ENCODE measurements around the gene DNA2.

DNA2 gene

DNA sequence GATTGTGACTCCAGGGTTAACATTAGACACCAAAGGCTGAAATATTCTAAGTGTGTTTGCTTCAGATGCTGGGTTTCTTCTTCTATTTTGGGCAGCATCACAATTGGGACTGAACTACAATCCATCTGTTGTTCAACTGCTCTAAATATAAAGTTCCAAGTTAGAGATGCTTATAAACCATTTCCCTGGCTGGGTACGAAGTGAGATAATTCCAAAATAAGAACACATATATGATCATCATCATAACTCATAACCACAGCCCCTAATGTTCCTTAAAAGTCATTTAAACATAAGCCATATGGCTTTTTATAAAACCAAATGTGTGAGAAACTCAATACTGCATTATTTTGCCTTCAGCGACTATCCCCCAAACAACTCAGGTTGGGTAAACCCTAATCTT lies 28.8 kb downstream of the DNA2 start:
- no peak for DNase-seq (ENCODE audit: low read depth in 2 of 2)

DNA sequence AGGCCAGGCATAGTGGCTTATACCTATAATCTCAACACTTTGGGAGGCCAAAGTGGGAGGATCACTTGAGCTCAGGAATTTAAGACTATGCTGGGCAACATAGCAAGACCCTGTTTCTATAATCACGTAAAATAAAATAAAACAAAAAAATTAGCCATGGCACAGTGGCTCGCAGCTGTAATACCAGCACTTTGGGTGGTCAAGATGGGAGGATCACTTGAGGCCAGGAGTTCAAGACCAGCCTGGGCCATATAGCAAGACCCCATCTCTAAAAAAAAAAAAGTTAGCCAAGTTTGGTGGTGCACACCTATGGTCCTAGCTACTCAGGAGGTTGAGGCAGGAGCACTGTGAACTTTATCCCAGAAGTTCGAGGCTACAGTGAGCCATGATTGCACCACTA lies 30.9 kb downstream of the DNA2 start:
- DNase-seq (ENCODE audit: low read depth in 2 of 2) = no peak

DNA sequence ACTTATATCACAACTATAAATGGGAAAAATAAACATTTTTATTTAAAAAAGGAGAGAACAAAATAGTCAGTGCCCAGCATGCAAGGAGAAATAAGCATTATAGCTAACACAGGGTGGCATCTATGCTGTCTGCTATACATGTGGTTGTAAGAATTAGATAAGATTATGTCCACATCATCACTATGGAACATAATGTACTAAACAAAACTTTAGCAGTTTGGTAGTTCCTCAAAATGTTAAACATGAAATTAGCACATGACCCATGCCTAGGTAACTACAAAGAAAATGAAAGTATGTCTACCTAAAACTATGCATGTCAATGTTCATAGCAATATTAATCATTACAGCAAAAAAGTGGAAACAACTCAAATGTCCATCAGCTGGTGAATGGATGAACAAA lies 36.0 kb downstream of the DNA2 start:
- DNase-seq (ENCODE audit: low read depth in 2 of 2) = no peak

DNA sequence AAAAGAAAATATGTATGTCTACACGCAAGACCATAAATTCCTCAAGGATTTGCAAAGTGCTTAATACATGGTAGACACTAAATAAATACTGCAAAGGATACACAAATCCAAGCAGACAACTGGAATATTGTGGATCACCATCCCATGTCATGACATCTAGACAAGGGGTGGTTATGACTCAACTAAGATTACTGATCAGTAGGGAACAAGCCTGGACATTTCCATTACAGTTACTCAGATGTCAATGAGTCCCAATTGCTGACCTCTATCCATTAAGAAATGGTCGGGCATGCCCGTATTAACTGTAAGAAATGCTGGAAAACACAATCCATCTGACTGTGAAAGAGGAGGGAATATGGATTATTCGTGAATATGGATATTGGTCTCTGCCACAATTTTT lies 37.1 kb downstream of the DNA2 start:
- DNase-seq (ENCODE audit: low read depth in 2 of 2) = no peak

DNA sequence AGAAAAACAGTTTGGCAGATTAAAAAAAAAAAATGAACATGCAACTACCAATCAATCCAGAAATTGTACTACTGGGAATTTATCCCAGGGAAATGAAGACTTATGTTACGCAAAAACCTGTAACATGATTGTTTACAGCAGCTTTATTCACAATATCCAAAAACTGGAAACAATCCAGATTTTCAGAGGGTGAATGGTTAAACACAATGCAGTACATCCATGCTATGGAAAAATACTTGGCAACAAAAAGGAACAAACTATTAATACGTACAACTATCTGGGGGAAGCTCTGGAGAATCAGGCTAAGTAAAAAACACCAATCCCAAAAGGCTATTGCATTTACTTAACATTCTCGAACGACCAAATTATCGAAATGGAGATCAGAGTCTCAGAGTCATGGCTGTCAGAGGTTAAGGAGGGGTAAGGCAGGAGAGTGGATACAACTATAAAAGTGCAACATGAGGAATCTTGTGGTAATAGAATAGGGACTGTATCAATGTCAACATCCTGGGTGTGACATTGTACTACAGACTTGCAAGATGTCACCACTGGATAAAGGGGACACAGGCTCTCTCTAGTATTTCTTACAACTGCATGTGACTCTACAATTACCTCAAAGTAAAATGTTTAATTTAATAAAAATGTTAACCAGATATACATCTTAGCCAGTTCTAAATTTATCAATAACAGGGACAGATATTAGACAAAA lies 43.2 kb downstream of the DNA2 start:
- DNase-seq (ENCODE audit: low read depth in 2 of 2) = no peak

DNA sequence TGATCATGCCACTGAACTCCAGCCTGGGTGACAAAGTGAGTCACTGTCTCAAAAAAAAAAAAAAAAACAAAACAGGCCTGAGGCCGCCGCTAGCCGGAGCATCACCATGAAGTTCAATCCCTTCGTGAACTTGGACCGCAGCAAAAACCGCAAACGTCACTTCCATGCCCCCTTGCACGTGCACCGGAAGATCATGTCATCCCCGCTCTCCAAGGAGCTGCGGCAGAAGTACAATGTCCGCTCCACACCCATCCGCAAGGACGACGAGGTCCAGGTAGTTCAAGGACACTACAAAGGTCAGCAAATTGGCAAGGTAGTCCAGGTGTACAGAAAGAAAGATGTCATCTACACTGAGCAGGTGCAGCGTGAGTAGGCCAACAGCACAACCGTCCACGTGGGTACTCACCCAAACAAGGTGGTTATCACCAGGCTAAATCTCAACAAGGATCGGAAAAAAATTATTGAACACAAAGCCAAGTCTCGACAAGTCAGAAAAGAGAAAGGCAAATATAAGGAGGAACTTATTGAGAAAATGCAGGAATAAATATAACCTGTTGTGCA lies 47.2 kb downstream of the DNA2 start:
- DNase-seq (ENCODE audit: low read depth in 2 of 2) = no peak

DNA sequence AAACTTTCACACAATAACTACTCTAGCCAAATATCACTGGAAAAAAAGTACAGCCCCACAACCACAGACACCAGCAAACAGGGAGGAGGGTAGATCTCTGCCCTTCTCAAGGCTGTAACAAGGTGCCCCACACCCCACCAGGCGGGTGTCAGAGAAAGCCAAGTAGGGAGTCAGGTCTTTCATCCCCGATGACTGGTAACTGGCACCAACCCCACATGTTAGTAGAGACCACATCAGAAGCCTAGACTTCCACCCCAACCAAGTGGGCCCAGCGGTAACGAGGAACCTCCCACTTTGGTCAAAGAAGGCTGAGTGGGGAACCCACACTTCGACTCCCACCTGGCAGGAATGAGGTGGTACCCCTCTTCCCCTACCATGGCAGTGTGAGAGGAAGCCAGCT lies 48.3 kb downstream of the DNA2 start:
- DNase-seq (ENCODE audit: low read depth in 2 of 2) = peak in 1 of 2 experiments; percentile 5

DNA sequence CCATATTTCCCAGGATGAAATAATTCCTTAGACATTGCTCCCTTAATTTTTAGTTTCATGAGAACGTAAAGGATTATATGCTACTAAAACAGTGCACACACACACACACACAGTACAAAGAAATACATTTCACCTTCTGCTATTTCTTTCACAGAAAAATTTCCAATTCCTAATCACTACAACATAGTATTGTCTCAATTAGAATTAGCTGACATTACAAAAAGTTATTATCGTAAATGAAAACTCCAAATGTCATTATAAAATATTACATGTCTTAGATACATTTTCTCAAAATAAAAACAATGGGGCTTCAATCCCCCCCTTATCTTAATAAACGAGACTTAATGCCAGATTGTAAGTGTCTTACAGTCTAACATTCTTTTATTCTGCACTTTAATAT lies 52.4 kb downstream of the DNA2 start:
- no peak for DNase-seq (ENCODE audit: low read depth in 2 of 2)

DNA sequence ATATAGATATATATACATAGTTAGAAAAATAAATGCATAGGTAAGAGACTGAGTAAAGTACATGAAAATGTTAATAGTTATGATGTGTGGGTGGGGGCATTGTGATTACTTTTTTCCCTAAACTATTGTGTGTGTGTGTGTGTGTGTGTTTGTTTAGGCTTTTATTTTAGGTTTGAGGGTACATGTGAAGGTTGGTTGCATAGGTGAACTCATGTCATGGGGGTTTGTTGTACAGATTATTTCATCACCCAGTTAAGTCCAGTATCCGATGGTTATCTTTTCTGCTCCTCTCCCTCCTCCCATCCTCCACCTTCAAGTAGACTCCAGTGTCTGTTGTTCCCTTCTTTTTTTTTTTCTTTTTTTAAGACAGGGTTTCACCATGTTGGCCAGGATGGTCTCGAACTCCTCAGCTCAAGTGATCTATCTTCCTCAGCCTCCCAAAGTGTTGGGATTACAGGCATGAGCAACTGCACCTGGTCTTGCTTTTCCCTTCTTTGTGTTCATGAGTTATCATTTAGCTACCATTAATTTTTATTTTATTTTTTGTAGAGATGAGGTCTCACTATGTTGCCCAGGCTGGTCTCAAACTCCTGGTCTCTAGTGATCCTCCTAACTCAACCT lies 62.8 kb downstream of the DNA2 start:
- DNase-seq (ENCODE audit: low read depth in 2 of 2) = no peak

DNA sequence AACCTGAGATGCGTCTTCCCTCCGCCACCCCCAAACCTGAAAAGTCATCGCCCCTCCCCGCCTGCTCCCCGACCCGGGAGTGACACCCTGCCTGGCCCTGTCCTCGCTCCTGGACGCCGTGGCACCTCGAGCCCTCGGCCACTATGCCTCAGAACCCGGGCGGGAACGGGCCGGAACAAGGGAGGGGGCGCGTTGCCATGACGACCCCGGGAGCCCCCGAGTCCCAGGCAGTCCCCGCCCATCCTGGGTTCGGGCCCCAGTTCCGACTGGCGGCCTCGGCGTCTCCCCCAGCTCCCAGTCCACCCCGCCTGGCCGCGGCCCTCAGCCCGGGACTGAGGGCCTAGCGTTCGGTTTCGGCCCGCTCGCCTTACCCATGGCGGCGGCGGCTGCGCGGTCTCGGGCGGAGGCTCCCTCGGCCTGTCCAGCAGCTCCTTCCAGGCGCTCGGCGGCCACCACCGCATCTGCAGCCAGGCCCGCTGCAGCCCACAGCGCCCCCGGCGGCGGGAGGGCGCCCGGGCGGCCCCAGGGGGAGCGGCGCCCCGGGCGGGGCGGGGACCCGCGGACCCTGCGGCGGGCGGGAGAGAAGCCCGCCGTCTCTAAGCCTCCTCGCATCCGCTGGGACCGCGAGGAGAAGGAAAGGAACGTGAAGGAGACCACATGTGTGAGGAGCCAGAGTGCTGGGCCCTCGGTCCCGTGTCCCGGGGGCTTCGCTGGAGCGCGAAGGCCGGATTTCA lies 64.8 kb downstream of the DNA2 start, which contains the start of gene RUFY2:
Gene RUFY2, minus strand, starts transcription at position 463 of the 734 bp plus-strand sequence. Its CDS starts 88 bp downstream, at position 375.
- DNase-seq (ENCODE audit: low read depth in 2 of 2) = peak; percentile 49 to 65

DNA sequence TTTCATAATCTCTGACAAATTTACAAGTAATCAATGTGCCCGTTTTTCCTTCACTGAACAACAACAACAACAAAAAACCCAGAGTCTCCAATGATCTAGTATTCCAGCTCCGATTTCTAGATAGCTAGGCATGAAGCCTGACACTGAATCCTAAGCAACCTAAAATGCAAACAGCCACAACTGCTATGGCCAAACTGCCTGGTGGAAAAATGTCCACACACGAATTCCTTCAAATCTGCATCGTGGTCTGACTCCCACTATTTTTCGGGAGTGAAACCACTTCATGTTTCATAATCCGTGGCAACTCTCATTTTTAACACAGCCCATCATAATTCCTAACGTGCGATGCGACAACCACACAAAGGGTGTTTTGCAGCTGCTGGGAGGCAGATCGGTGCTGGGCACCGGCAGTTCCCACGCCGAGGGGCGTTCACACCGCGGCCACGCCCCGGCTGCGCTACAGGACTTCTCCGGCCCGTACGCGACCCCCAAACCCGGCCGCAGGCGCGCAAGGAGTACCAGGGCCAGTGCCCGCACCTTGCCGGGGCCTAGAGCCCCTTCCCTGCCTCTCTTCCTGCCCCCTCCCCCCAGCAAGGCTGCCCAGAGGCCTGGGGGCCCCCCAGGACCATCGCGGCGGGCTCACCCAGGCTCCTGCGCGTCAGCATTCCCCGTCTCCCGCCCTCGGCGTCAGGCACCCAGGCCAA lies 65.5 kb downstream of the DNA2 start:
- DNase-seq (ENCODE audit: low read depth in 2 of 2) = peak in 1 of 2 experiments; percentile 26

DNA sequence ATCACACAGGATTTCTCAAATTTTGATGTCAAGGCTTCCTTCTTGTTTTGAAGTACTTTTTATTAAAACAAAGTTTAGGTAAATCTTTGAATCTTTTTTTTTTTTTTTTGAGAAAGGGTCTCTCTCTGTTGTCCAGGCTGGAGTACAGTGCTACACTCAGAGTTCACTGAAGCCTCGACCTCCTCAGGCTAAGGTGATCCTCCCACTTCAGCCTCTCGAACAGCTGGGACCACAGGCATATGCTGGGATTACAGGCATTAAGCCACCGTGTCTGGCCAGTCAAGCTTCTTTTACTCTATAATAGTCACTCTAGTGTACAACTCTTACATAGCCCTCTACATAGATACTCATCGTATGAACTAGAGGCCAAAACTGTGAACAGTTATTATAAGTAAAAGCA lies 68.1 kb downstream of the DNA2 start:
- no peak for DNase-seq (ENCODE audit: low read depth in 2 of 2)

DNA sequence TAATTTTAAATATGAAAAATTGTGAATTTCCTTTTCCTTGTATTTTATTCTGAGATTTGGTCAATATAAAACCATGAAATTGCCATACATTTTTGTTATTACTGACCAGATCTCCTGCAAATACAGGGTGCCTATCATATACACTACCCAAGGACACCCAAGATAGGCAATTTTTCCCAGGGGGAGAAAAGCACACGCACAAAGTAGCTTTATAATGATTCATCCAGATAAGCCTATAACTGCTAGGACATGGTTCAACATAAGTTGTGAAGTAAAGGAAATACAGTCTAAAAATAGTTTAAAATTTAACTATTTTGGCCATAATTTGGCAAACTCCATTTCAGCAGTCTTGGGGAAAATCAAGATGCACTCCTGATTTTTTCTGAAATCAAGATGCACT lies 69.5 kb downstream of the DNA2 start:
- no peak for DNase-seq (ENCODE audit: low read depth in 2 of 2)

DNA sequence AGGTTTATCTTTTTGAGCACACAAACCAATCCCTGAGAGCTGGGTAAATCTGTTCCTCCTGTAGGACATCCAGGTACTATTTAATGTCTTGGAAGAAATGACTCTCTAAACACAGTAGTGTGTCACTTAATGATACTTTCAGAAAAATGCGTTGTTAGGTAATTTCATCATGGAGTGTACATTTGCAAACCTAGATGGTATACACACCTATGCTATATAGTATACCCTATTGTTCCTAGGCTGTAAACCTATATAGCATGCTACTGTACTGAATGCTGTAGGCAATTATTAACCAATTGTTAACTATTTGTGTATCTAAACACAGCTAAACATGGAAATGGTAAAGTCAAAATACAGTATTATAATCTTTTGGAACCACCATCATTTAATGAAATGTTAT lies 74.8 kb downstream of the DNA2 start:
- DNase-seq (ENCODE audit: low read depth in 2 of 2) = no peak

DNA sequence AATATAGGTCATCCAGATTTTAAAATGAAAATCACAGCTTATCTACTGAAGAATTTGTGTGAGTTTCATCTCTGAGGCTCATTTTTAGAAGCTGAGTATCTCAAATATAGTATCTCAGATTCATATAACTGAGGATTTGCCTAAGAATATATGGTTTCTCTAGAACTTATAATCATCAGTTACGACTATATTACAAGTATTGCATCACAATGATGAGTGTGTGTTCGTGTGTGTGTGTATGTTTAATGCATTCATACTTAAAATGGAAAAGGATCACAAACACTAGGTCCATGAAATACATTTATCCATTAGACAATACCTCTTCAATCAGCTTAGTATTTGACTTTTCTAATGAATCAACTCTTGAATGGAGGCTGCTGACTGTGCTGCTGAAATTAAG lies 86.0 kb downstream of the DNA2 start:
- DNase-seq (ENCODE audit: low read depth in 2 of 2) = no peak

DNA sequence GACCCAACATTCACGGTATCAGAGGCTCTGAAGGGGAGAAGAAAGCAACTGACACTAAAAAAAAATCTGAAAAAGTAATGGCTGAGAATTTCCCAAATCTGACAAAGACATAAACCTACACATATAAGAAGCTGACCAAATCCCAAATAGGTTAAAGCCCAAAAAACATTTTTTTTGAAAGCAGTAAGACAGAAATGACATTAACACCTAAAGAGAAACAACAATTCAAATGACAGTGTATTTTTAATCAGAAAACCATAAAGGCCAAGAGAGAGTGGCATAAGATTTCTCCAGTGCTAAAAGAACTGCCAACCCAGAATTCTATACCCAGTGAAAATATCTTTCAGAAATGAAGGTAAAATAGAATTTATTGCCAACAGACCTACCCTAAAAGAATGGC lies 100.2 kb downstream of the DNA2 start:
- no peak for DNase-seq (ENCODE audit: low read depth in 2 of 2)

DNA sequence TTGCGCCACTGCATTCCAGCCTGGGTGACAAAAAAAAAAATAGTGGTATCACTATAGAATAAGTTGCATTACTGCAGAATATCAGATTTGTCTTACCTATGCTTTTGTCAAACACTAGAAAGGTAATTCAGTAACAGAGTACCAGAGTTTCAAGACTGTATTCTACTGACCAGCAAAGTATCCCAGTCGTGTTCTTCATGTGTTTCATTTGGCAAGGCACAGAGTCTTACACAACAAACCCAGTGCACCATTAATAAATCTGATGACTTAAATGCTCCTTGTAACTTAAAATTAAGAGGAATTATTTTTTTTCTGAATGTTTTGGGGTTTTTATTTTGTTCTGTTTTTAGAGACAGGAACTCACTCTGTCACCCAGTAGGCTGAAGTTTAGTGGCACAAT lies 104.7 kb downstream of the DNA2 start:
- no peak for DNase-seq (ENCODE audit: low read depth in 2 of 2)

DNA sequence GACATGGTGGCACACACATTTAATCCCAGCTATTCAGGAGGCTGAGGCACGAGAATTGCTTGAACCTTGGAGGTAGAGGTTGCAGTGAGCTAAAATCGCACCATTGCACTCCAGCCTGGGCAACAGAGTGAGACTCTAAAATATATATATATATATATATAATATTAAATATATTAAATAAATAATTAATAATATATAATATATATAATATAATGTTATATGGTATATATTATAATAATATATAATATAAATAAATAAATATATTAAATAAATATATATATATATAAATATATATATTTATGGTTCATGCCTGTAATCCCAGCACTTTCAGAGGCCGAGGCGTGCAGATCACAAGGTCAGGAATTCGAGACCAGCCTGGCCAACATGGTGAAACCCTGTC lies 105.2 kb downstream of the DNA2 start:
- no peak for DNase-seq (ENCODE audit: low read depth in 2 of 2)

DNA sequence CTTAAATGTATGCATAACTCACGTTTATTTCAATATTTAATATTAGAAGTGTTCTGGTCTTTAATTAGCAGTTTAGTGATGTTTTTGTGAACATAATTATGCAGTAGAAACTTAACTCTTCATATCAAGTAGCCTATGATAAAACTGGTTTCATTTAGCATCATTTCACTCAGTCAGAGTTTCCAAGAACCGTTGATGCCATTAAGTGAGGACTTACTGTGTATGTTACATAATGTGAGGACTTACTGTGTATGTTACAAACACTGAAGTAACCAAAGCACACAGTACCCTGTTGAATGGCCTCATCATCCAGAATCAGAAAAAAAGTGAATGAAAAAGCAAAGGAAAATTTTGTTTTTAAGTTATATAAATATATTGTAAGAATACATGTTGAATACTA lies 106.2 kb downstream of the DNA2 start:
- DNase-seq (ENCODE audit: low read depth in 2 of 2) = no peak

DNA sequence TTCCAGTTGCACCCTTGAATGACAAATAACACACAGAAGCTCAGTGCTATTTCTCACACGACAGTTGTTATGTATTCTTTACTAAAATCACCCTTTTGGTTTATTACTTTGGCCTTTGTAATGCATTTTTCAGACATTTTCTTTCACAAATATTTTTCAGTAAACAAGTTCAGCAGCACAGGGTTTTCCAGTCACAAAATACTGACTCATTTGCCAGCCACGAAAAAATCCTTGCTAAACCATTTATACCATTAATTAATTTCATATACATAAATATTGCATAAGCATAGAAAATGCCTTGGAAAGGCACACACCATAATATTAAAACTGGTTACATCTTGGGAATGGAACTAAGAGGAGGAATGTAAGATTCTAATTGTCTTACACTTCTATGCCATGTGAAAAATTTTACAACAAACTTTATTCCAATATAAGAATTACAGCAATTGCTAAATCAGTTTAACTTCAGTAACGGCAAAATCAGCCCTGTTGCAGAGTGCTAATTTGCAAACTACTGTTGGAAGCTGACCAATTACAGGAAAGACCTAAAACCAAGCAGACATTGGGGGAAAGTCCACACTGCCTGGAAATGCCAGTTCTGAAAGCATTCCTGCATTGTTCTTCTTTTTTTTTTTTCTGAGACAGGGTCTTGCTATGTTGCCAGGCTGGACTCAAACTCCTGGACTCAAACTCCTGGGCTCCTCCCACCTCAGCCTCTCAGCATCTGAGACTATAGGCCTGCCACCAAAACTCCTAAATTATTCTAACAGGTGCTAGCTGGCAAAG lies 107.5 kb downstream of the DNA2 start:
- no peak for DNase-seq (ENCODE audit: low read depth in 2 of 2)

Data from stimulated activated CD4-positive, alpha-beta T cell treated with anti-CD3 and anti-CD28 coated beads, Interleukin-12 subunit alpha, Interleukin-12 subunit beta, amount 100 ng/mL, for 24 hours (primary cell).